SK-N-SH (cell line): Measurements from ENCODE around the gene S100A6. TPM values are rescaled to one million over a fixed set of nuclear protein-coding genes. Genes with fewer than 3 reads are reported as not detected.

Source experiments
- CTCF ChIA-PET: fragments of 300-600, 350-600 bp; formaldehyde crosslinking; extraction: SDS; loops from one replicate; lab custom pipeline; 2021; lab: Yijun Ruan, JAX
- POLR2A ChIA-PET: fragments of 350-600 bp; sonication (Branson Sonifier 250); formaldehyde crosslinking; extraction: SDS; loops from one replicate; lab custom pipeline; 2020; ENCODE audit warnings: antibody characterized with exemption, inconsistent platforms; lab: Yijun Ruan, JAX
- DNase-seq: peaks from one replicate; pipeline ENCODE4 v3.0.0; 2012
- H2AFZ ChIP-seq: fragments of 200-600 bp; sonication (generic); 2 replicates; pipeline ENCODE4 v1.8.1; 2016; ENCODE audit warnings: antibody characterized with exemption, mild to moderate bottlenecking, low read depth
- H3F3A ChIP-seq: fragments of 200-600 bp; sonication (generic); replicated peaks from 2 replicates; pipeline ENCODE3; 2016; ENCODE audit warnings: antibody characterized with exemption, mild to moderate bottlenecking; ENCODE audit not compliant: insufficient read depth
- H3K27ac ChIP-seq, 2 experiments: fragments of 200-500 bp in 1 of 2; fragments of 200-600 bp in 1 of 2; sonication (Bioruptor generic) in 1 of 2; sonication (generic), shearing (Covaris generic) in 1 of 2; 2 replicates each; pipeline versions ENCODE4 v1.5.1 to v1.6.1; 2014 to 2016; ENCODE audit warnings: low read depth in 2 of 2, inconsistent platforms in 1 of 2, low read length in 1 of 2, mild to moderate bottlenecking in 1 of 2, mixed read lengths in 1 of 2
- H3K27me3 ChIP-seq: fragments of 200-600 bp; sonication (generic), shearing (Covaris generic); 2 replicates; pipeline ENCODE4 v1.6.1; 2016; ENCODE audit warnings: mixed run types; ENCODE audit not compliant: insufficient read depth
- H3K36me3 ChIP-seq, 2 experiments: fragments of 200-500 bp in 1 of 2; fragments of 200-600 bp in 1 of 2; sonication (Bioruptor generic) in 1 of 2; sonication (generic) in 1 of 2; replicated peaks in 1 of 2; 2 replicates each; pipeline versions ENCODE3 to v1.5.1; 2014 to 2016; ENCODE audit warnings: low read length in 1 of 2, mild to moderate bottlenecking in 1 of 2; ENCODE audit not compliant: insufficient read depth in 2 of 2, control insufficient read depth in 1 of 2
- H3K4me1 ChIP-seq, 2 experiments: fragments of 200-500 bp in 1 of 2; fragments of 200-600 bp in 1 of 2; sonication (Bioruptor generic) in 1 of 2; sonication (generic), shearing (Covaris generic) in 1 of 2; 2 replicates each; pipeline versions ENCODE4 v1.5.1 to v1.6.1; 2014 to 2016; ENCODE audit warnings: low read depth in 1 of 2, low read length in 1 of 2, mixed run types in 1 of 2; ENCODE audit not compliant: insufficient read depth in 2 of 2, control insufficient read depth in 1 of 2
- H3K4me2 ChIP-seq: fragments of 200-600 bp; sonication (generic), shearing (Covaris generic); 2 replicates; pipeline ENCODE4 v1.6.1; 2017; ENCODE audit warnings: mixed run types
- H3K4me3 ChIP-seq, 2 experiments: fragments of 200-500 bp in 1 of 2; fragments of 200-600 bp in 1 of 2; sonication (Bioruptor generic) in 1 of 2; sonication (generic), shearing (Covaris generic) in 1 of 2; 2 replicates each; pipeline versions ENCODE4 v1.5.1 to v1.8.1; 2014 to 2016; ENCODE audit warnings: low read depth in 2 of 2, inconsistent platforms in 1 of 2, low read length in 1 of 2, mild to moderate bottlenecking in 1 of 2, mixed read lengths in 1 of 2, moderate library complexity in 1 of 2
- H3K79me2 ChIP-seq: fragments of 200-600 bp; sonication (generic); 2 replicates; pipeline ENCODE4 v1.8.1; 2017; ENCODE audit warnings: mild to moderate bottlenecking; ENCODE audit not compliant: insufficient read depth
- H3K9ac ChIP-seq: fragments of 200-600 bp; sonication (generic); 2 replicates; pipeline ENCODE4 v1.6.1; 2017; ENCODE audit warnings: mixed run types
- H3K9me2 ChIP-seq: fragments of 200-600 bp; sonication (generic); 2 replicates; pipeline ENCODE4 v1.6.1; 2017; ENCODE audit warnings: mixed run types
- H3K9me3 ChIP-seq: fragments of 200-600 bp; sonication (generic); 2 replicates; pipeline ENCODE4 v1.6.1; 2017; ENCODE audit warnings: mixed run types, mild to moderate bottlenecking, moderate library complexity
- H4K20me1 ChIP-seq: fragments of 200-600 bp; sonication (generic); 2 replicates; pipeline ENCODE4 v1.6.1; 2017; ENCODE audit warnings: mild to moderate bottlenecking, mixed run types; ENCODE audit not compliant: insufficient read depth
- EZH2phosphoT487 ChIP-seq: fragments of 200-600 bp; sonication (generic); IDR thresholded peaks from 2 replicates; pipeline ENCODE4 v1.6.1; 2017; ENCODE audit warnings: low read depth, mixed run types, mild to moderate bottlenecking, antibody characterized with exemption, moderate library complexity, borderline replicate concordance
- FOSL2 ChIP-seq: IDR thresholded peaks from 2 replicates; pipeline ENCODE4 v1.4.0; 2012; ENCODE audit warnings: low read depth, mild to moderate bottlenecking, moderate library complexity, borderline replicate concordance
- GATA2 ChIP-seq: sonication (generic); formaldehyde crosslinking; IDR thresholded peaks from 2 replicates; pipeline ENCODE4 v1.5.0; 2020; ENCODE audit warnings: mild to moderate bottlenecking, missing genetic modification reagents
- JUND ChIP-seq: IDR thresholded peaks from 2 replicates; pipeline ENCODE4 v1.4.0; 2012
- MEF2A ChIP-seq: IDR thresholded peaks from 2 replicates; pipeline ENCODE4 v1.4.0; 2012; ENCODE audit warnings: low read depth, borderline replicate concordance
- MXI1 ChIP-seq: IDR thresholded peaks from 2 replicates; pipeline ENCODE4 v1.6.1; 2012; ENCODE audit warnings: mild to moderate bottlenecking, low read depth, low read length, improper control_type of control experiment
- RXRA ChIP-seq: IDR thresholded peaks from 2 replicates; pipeline ENCODE4 v1.4.0; 2012; ENCODE audit warnings: low read depth, mild to moderate bottlenecking, borderline replicate concordance
- SIN3A ChIP-seq: IDR thresholded peaks from 2 replicates; pipeline ENCODE4 v1.6.1; 2012; ENCODE audit warnings: low read depth, mild to moderate bottlenecking, low read length, moderate library complexity, borderline replicate concordance
- SMC3 ChIP-seq: IDR thresholded peaks from 2 replicates; pipeline ENCODE4 v1.6.1; 2012; ENCODE audit warnings: low read depth, low read length, improper control_type of control experiment
- TCF12 ChIP-seq: IDR thresholded peaks from 2 replicates; pipeline ENCODE4 v1.4.0; 2012
- WGBS: methylation state at CpG from one replicate; pipeline ENCODE4 v1.1.6; 2017; ENCODE audit warnings: low lambda C conversion rate; 5-methylcytosine and 5-hydroxymethylcytosine counted together
- polyA plus RNA-seq, 3 experiments: library from polyadenylated mRNA; depleted of rRNA; stranded (reverse); fragments of >200 nt; gene quantifications; 2 replicates each; pipeline ENCODE4 v1.2.3, GENCODE V29; 2012
- TF ChIP-seq, protein P1 (sequence below): IDR thresholded peaks from 2 replicates; pipeline ENCODE4 v1.4.0; 2012; ENCODE audit warnings: low read depth, borderline replicate concordance
- TF ChIP-seq, protein P2 (sequence below): IDR thresholded peaks from 2 replicates; pipeline ENCODE4 v1.6.1; 2012; ENCODE audit warnings: mild to moderate bottlenecking, low read depth, low read length, moderate library complexity
- TF ChIP-seq, protein P3 (sequence below): IDR thresholded peaks from 2 replicates; pipeline ENCODE4; 2012

S100A6 gene
- polyA plus RNA-seq, 1 of the 3 experiments (the other 2 are of a cell fraction), result 895 TPM

DNA sequence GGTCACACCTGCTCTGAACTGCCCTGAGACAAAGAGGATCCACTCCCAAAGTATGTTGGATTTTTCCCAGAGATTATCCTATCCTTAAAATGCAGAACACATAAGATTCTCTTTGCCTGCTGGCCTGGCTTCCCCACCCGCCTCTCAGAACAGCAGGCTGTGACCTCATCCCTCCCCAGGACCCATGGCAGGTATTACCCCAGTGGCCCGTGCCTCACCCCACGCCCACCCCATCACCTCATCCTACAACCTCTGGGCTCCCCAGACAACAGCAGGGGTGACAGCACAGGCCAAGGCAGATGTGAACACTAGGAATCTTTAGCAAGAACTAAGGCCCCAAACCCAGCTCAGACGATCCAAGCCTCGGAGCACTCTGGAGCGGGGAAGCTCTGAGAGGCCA is 40.3 kb downstream of the S100A6 start:
- Histone ChIP-seq H3K9me3 (no peaks in the 10 kb centered on the region), H3K9me2 (no peaks in the 10 kb centered on the region), H3K9ac (no peak overlapping the region)
- TF ChIP-seq RXRA, result no peak
- TF ChIP-seq MEF2A, result no peak
- TF ChIP-seq, protein P1, sequence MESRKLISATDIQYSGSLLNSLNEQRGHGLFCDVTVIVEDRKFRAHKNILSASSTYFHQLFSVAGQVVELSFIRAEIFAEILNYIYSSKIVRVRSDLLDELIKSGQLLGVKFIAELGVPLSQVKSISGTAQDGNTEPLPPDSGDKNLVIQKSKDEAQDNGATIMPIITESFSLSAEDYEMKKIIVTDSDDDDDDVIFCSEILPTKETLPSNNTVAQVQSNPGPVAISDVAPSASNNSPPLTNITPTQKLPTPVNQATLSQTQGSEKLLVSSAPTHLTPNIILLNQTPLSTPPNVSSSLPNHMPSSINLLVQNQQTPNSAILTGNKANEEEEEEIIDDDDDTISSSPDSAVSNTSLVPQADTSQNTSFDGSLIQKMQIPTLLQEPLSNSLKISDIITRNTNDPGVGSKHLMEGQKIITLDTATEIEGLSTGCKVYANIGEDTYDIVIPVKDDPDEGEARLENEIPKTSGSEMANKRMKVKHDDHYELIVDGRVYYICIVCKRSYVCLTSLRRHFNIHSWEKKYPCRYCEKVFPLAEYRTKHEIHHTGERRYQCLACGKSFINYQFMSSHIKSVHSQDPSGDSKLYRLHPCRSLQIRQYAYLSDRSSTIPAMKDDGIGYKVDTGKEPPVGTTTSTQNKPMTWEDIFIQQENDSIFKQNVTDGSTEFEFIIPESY, result no peak
- TF ChIP-seq, protein P2, sequence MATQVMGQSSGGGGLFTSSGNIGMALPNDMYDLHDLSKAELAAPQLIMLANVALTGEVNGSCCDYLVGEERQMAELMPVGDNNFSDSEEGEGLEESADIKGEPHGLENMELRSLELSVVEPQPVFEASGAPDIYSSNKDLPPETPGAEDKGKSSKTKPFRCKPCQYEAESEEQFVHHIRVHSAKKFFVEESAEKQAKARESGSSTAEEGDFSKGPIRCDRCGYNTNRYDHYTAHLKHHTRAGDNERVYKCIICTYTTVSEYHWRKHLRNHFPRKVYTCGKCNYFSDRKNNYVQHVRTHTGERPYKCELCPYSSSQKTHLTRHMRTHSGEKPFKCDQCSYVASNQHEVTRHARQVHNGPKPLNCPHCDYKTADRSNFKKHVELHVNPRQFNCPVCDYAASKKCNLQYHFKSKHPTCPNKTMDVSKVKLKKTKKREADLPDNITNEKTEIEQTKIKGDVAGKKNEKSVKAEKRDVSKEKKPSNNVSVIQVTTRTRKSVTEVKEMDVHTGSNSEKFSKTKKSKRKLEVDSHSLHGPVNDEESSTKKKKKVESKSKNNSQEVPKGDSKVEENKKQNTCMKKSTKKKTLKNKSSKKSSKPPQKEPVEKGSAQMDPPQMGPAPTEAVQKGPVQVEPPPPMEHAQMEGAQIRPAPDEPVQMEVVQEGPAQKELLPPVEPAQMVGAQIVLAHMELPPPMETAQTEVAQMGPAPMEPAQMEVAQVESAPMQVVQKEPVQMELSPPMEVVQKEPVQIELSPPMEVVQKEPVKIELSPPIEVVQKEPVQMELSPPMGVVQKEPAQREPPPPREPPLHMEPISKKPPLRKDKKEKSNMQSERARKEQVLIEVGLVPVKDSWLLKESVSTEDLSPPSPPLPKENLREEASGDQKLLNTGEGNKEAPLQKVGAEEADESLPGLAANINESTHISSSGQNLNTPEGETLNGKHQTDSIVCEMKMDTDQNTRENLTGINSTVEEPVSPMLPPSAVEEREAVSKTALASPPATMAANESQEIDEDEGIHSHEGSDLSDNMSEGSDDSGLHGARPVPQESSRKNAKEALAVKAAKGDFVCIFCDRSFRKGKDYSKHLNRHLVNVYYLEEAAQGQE, result no peak
- TF ChIP-seq EZH2phosphoT487, result no peak
- no peak for TF ChIP-seq GATA2 (CRISPR knock-in tag)
- TF ChIP-seq JUND, result no peak
- TF ChIP-seq, protein P3, sequence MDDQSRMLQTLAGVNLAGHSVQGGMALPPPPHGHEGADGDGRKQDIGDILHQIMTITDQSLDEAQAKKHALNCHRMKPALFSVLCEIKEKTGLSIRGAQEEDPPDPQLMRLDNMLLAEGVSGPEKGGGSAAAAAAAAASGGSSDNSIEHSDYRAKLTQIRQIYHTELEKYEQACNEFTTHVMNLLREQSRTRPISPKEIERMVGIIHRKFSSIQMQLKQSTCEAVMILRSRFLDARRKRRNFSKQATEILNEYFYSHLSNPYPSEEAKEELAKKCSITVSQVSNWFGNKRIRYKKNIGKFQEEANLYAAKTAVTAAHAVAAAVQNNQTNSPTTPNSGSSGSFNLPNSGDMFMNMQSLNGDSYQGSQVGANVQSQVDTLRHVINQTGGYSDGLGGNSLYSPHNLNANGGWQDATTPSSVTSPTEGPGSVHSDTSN, result no peak
- TF ChIP-seq FOSL2, result no peak
- TF ChIP-seq TCF12, result no peak
- no peak for TF ChIP-seq SMC3
- TF ChIP-seq SIN3A, result no peak
- no peak for TF ChIP-seq MXI1
- TF ChIP-seq, all 33 proteins: peak for 0
- H2AFZ ChIP-seq, result no peak overlapping the region
- DNase-seq, result no peak
- 24% methylated on average over 5 of the region's 6 CpGs for WGBS
- no peak overlapping the region for H3K27ac ChIP-seq
- CTCF ChIA-PET, result interaction anchor here (0.6 to 16.0 kb wide), 55 partner anchors 9 to 859 kb away, joined by 3 to 336 read pairs (median 4); partner anchors contain the start of genes PGLYRP4, S100A12, S100A8 and S100A9
- no peaks in the 10 kb centered on the region for H3K79me2 ChIP-seq
- H3K4me2 ChIP-seq, result no peak overlapping the region
- no peaks in the 10 kb centered on the region for H4K20me1 ChIP-seq
- no peaks in the 10 kb centered on the region for H3K36me3 ChIP-seq
- H3K4me1 ChIP-seq, result peaks cover 0 to 3% of the 10 kb centered on the region in 2 experiments; a peak in 1 of 4 replicates
- H3K27me3 ChIP-seq, result peaks cover 10% of the 10 kb centered on the region; the same call in 1 of the 2 replicates
- POLR2A ChIA-PET, result no interaction called here
- peaks cover 7% of the 10 kb centered on the region for H3F3A ChIP-seq
- H3K4me3 ChIP-seq, result no peak overlapping the region
